Karpas-422 (cell line): ENCODE measurements around the gene TEX101. TPM values are rescaled to one million over a fixed set of nuclear protein-coding genes. Genes with fewer than 3 reads are reported as not detected.

ENCODE experiments used
- DNase-seq: peaks from one replicate; pipeline ENCODE4 v3.0.0-alpha.2; 2015
- H2AFZ ChIP-seq: fragments of 200-600 bp; sonication (generic); 2 replicates; pipeline ENCODE4 v1.6.1; 2014; ENCODE audit warnings: antibody characterized with exemption, low read length, mixed read lengths
- H3K27ac ChIP-seq: fragments of 200-600 bp; sonication (generic); 2 replicates; pipeline ENCODE4 v1.5.1; 2014; ENCODE audit warnings: mild to moderate bottlenecking, low read length, moderate library complexity
- H3K27me3 ChIP-seq: fragments of 200-600 bp; sonication (generic); 2 replicates; pipeline ENCODE4 v1.6.1; 2014; ENCODE audit warnings: low read length, mixed read lengths
- H3K36me3 ChIP-seq: fragments of 200-600 bp; sonication (generic); 2 replicates; pipeline ENCODE4 v1.6.1; 2014; ENCODE audit warnings: low read length, mixed read lengths; ENCODE audit not compliant: insufficient read depth
- H3K4me1 ChIP-seq: fragments of 200-600 bp; sonication (generic); 2 replicates; pipeline ENCODE4 v1.6.1; 2014; ENCODE audit warnings: mild to moderate bottlenecking, low read length, mixed read lengths
- H3K4me2 ChIP-seq: fragments of 200-600 bp; sonication (generic); 2 replicates; pipeline ENCODE4 v1.6.1; 2014; ENCODE audit warnings: low read length, low read depth, mild to moderate bottlenecking; ENCODE audit not compliant: poor library complexity, severe bottlenecking
- H3K4me3 ChIP-seq: fragments of 200-600 bp; sonication (generic); 2 replicates; pipeline ENCODE4 v1.5.1; 2014; ENCODE audit warnings: mild to moderate bottlenecking, antibody characterized with exemption, low read length, mixed read lengths
- H3K79me2 ChIP-seq: fragments of 200-600 bp; sonication (generic); 2 replicates; pipeline ENCODE4 v1.6.1; 2014; ENCODE audit warnings: mild to moderate bottlenecking, low read length, mixed read lengths
- H3K9ac ChIP-seq: fragments of 200-600 bp; sonication (generic); 2 replicates; pipeline ENCODE4 v1.6.0; 2014; ENCODE audit warnings: low read length
- H3K9me2 ChIP-seq: fragments of 200-600 bp; sonication (generic), shearing (Covaris generic); replicated peaks from 2 replicates; pipeline ENCODE4 v1.6.0; 2014; ENCODE audit warnings: mild to moderate bottlenecking, low read length, moderate library complexity; ENCODE audit not compliant: insufficient read depth
- H3K9me3 ChIP-seq: fragments of 300-700, 200-600 bp; sonication (generic); 2 replicates; pipeline ENCODE4 v1.6.1; 2014; ENCODE audit warnings: low read length, mixed read lengths
- H4K20me1 ChIP-seq: fragments of 200-600 bp; sonication (generic); 2 replicates; pipeline ENCODE4 v1.6.1; 2014; ENCODE audit warnings: mild to moderate bottlenecking, antibody characterized with exemption, low read length, low read depth; ENCODE audit not compliant: insufficient read depth
- total RNA-seq: library from RNA; depleted of rRNA; stranded (reverse); fragments of >200 nt; shearing (Covaris generic); gene quantifications from 2 replicates; pipeline ENCODE4 v1.2.3, GENCODE V29; 2014; ENCODE audit warnings: low replicate concordance; rRNA removed

TEX101 gene
- total RNA-seq, 1 experiment from 2014 or later = not detected

DNA sequence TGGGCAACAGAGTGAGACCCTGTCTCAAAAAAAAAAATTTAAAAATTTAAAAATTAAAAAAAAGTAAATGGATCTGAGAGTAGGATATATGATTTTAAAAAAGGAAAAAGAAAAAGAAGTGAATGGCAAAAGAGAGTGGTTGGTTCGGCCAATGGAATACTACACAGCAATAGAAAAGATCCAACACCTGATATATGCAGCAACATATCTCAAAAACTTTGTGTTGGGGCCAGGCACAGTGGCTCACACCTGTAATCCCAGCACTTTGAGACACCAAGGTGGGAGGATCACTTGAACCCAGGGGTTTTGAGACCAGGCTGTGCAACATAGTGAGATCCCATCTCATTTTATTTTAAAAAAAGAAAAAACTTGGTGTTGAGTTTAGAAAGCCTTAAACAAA lies 52.1 kb downstream of the TEX101 start:
- no peak for DNase-seq
- no peaks in the 10 kb centered on the region for H3K79me2 ChIP-seq
- H4K20me1 ChIP-seq = no peaks in the 10 kb centered on the region
- H3K4me3 ChIP-seq = no peak overlapping the region
- H3K27me3 ChIP-seq = no peaks in the 10 kb centered on the region
- no peak overlapping the region for H2AFZ ChIP-seq
- no peak overlapping the region for H3K27ac ChIP-seq
- H3K9me2 ChIP-seq = no peaks in the 10 kb centered on the region
- no peak overlapping the region for H3K9ac ChIP-seq
- no peak overlapping the region for H3K4me2 ChIP-seq
- H3K9me3 ChIP-seq = no peaks in the 10 kb centered on the region
- no peaks in the 10 kb centered on the region for H3K36me3 ChIP-seq
- no peaks in the 10 kb centered on the region for H3K4me1 ChIP-seq

- H3K9me2 ChIP-seq = no peaks in the 10 kb centered on the region
- no peak overlapping the region for H3K4me3 ChIP-seq
- no peaks in the 10 kb centered on the region for H3K4me1 ChIP-seq
- H2AFZ ChIP-seq = no peak overlapping the region
- no peak overlapping the region for H3K27ac ChIP-seq
- no peak overlapping the region for H3K4me2 ChIP-seq
- H3K9me3 ChIP-seq = no peaks in the 10 kb centered on the region
- no peaks in the 10 kb centered on the region for H4K20me1 ChIP-seq
- H3K79me2 ChIP-seq = no peaks in the 10 kb centered on the region
- no peak overlapping the region for H3K9ac ChIP-seq
- no peaks in the 10 kb centered on the region for H3K36me3 ChIP-seq
- H3K27me3 ChIP-seq = no peaks in the 10 kb centered on the region
- DNase-seq = no peak
These were observed 52.6 kb downstream of the TEX101 start for GRCh38 chr19:43467276-43467675.

DNA sequence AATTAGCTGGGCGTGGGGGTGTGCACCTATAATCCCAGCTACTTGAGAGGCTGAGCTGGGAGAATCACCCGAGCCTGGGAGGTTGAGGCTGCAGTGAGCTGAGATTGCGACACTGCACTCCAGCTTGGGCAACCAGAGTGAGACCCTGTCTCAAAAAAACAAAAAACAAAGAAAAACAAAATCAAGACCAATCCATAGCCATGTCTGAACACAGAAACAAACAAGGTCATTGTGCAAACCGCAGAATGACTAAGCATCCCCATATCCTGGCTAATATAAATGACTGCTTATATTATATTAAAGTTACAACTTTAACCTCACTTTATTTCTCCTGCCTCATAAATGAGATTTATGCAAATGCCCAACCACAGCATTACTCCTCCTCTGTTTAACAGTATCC lies 53.0 kb downstream of the TEX101 start:
- Histone ChIP-seq H3K9me2 (no peaks in the 10 kb centered on the region), H4K20me1 (no peaks in the 10 kb centered on the region), H3K4me1 (no peaks in the 10 kb centered on the region), H3K79me2 (no peaks in the 10 kb centered on the region), H3K27ac (no peak overlapping the region), H3K9me3 (no peaks in the 10 kb centered on the region), H3K4me3 (no peak overlapping the region), H2AFZ (no peak overlapping the region), H3K9ac (no peak overlapping the region), H3K27me3 (no peaks in the 10 kb centered on the region), H3K4me2 (no peak overlapping the region), H3K36me3 (no peaks in the 10 kb centered on the region)
- no peak for DNase-seq

Other genes starting within 250 kb of the TEX101 start
- not detected in 2 replicates for gene PSG5, start 228.4 kb upstream of the TEX101 start, total RNA-seq
- not detected in 2 replicates for gene PSG4, start 209.3 kb upstream of the TEX101 start, total RNA-seq
- gene PSG9, start 145.4 kb upstream of the TEX101 start, total RNA-seq = not detected in 2 replicates
- not detected in 2 replicates for gene CD177, start 61.2 kb upstream of the TEX101 start, total RNA-seq
- gene LYPD3, start 50.7 kb downstream of the TEX101 start, total RNA-seq = not detected in 2 replicates
- 5.6 and 9.9 TPM in 2 replicates for gene PHLDB3, start 89.9 kb downstream of the TEX101 start, total RNA-seq
- 6.7 and 13.6 TPM in 2 replicates for gene ETHE1, start 112.3 kb downstream of the TEX101 start, total RNA-seq
- gene ZNF575, start 118.3 kb downstream of the TEX101 start, total RNA-seq = 0.34 TPM in 1 of 2 replicates, not detected in the other
- 40.6 and 70.1 TPM in 2 replicates for gene XRCC1, start 160.6 kb downstream of the TEX101 start, total RNA-seq
- gene PINLYP, start 160.9 kb downstream of the TEX101 start, total RNA-seq = 3.6 TPM in 1 of 2 replicates, not detected in the other
- 10.1 and 10.8 TPM in 2 replicates for gene IRGQ, start 181.2 kb downstream of the TEX101 start, total RNA-seq
- 6.2 and 9.1 TPM in 2 replicates for gene ZNF576, start 181.7 kb downstream of the TEX101 start, total RNA-seq
- not detected in 2 replicates for gene SRRM5, start 197.2 kb downstream of the TEX101 start, total RNA-seq
- 37.9 and 94.7 TPM in 2 replicates for gene ZNF428, start 204.7 kb downstream of the TEX101 start, total RNA-seq
- gene CADM4, start 225.0 kb downstream of the TEX101 start, total RNA-seq = not detected in 2 replicates